SK-N-SH (cell line): ENCODE measurements around the gene CEP112. TPM values are rescaled to one million over a fixed set of nuclear protein-coding genes. Genes with fewer than 3 reads are reported as not detected.

Experiments
- CTCF ChIA-PET: fragments of 300-600, 350-600 bp; formaldehyde crosslinking; extraction: SDS; loops from one replicate; lab custom pipeline; 2021; lab: Yijun Ruan, JAX
- POLR2A ChIA-PET: fragments of 350-600 bp; sonication (Branson Sonifier 250); formaldehyde crosslinking; extraction: SDS; loops from one replicate; lab custom pipeline; 2020; ENCODE audit warnings: antibody characterized with exemption, inconsistent platforms; lab: Yijun Ruan, JAX
- DNase-seq: peaks from one replicate; pipeline ENCODE4 v3.0.0; 2012
- H2AFZ ChIP-seq: fragments of 200-600 bp; sonication (generic); 2 replicates; pipeline ENCODE4 v1.8.1; 2016; ENCODE audit warnings: antibody characterized with exemption, mild to moderate bottlenecking, low read depth
- H3F3A ChIP-seq: fragments of 200-600 bp; sonication (generic); replicated peaks from 2 replicates; pipeline ENCODE3; 2016; ENCODE audit warnings: antibody characterized with exemption, mild to moderate bottlenecking; ENCODE audit not compliant: insufficient read depth
- H3K27ac ChIP-seq, 2 experiments: fragments of 200-500 bp in 1 of 2; fragments of 200-600 bp in 1 of 2; sonication (Bioruptor generic) in 1 of 2; sonication (generic), shearing (Covaris generic) in 1 of 2; 2 replicates each; pipeline versions ENCODE4 v1.5.1 to v1.6.1; 2014 to 2016; ENCODE audit warnings: low read depth in 2 of 2, inconsistent platforms in 1 of 2, low read length in 1 of 2, mild to moderate bottlenecking in 1 of 2, mixed read lengths in 1 of 2
- H3K27me3 ChIP-seq: fragments of 200-600 bp; sonication (generic), shearing (Covaris generic); 2 replicates; pipeline ENCODE4 v1.6.1; 2016; ENCODE audit warnings: mixed run types; ENCODE audit not compliant: insufficient read depth
- H3K36me3 ChIP-seq, 2 experiments: fragments of 200-500 bp in 1 of 2; fragments of 200-600 bp in 1 of 2; sonication (Bioruptor generic) in 1 of 2; sonication (generic) in 1 of 2; replicated peaks in 1 of 2; 2 replicates each; pipeline versions ENCODE3 to v1.5.1; 2014 to 2016; ENCODE audit warnings: low read length in 1 of 2, mild to moderate bottlenecking in 1 of 2; ENCODE audit not compliant: insufficient read depth in 2 of 2, control insufficient read depth in 1 of 2
- H3K4me1 ChIP-seq, 2 experiments: fragments of 200-500 bp in 1 of 2; fragments of 200-600 bp in 1 of 2; sonication (Bioruptor generic) in 1 of 2; sonication (generic), shearing (Covaris generic) in 1 of 2; 2 replicates each; pipeline versions ENCODE4 v1.5.1 to v1.6.1; 2014 to 2016; ENCODE audit warnings: low read depth in 1 of 2, low read length in 1 of 2, mixed run types in 1 of 2; ENCODE audit not compliant: insufficient read depth in 2 of 2, control insufficient read depth in 1 of 2
- H3K4me2 ChIP-seq: fragments of 200-600 bp; sonication (generic), shearing (Covaris generic); 2 replicates; pipeline ENCODE4 v1.6.1; 2017; ENCODE audit warnings: mixed run types
- H3K4me3 ChIP-seq, 2 experiments: fragments of 200-500 bp in 1 of 2; fragments of 200-600 bp in 1 of 2; sonication (Bioruptor generic) in 1 of 2; sonication (generic), shearing (Covaris generic) in 1 of 2; 2 replicates each; pipeline versions ENCODE4 v1.5.1 to v1.8.1; 2014 to 2016; ENCODE audit warnings: low read depth in 2 of 2, inconsistent platforms in 1 of 2, low read length in 1 of 2, mild to moderate bottlenecking in 1 of 2, mixed read lengths in 1 of 2, moderate library complexity in 1 of 2
- H3K79me2 ChIP-seq: fragments of 200-600 bp; sonication (generic); 2 replicates; pipeline ENCODE4 v1.8.1; 2017; ENCODE audit warnings: mild to moderate bottlenecking; ENCODE audit not compliant: insufficient read depth
- H3K9ac ChIP-seq: fragments of 200-600 bp; sonication (generic); 2 replicates; pipeline ENCODE4 v1.6.1; 2017; ENCODE audit warnings: mixed run types
- H3K9me2 ChIP-seq: fragments of 200-600 bp; sonication (generic); 2 replicates; pipeline ENCODE4 v1.6.1; 2017; ENCODE audit warnings: mixed run types
- H3K9me3 ChIP-seq: fragments of 200-600 bp; sonication (generic); 2 replicates; pipeline ENCODE4 v1.6.1; 2017; ENCODE audit warnings: mixed run types, mild to moderate bottlenecking, moderate library complexity
- H4K20me1 ChIP-seq: fragments of 200-600 bp; sonication (generic); 2 replicates; pipeline ENCODE4 v1.6.1; 2017; ENCODE audit warnings: mild to moderate bottlenecking, mixed run types; ENCODE audit not compliant: insufficient read depth
- CHD2 ChIP-seq: fragments of 150-350 bp; IDR thresholded peaks from 2 replicates; pipeline ENCODE4 v1.6.1; 2018; ENCODE audit warnings: low read length; ENCODE audit not compliant: partially characterized antibody
- ELF1 ChIP-seq: IDR thresholded peaks from 2 replicates; pipeline ENCODE4 v1.4.0; 2012
- FOSL2 ChIP-seq: IDR thresholded peaks from 2 replicates; pipeline ENCODE4 v1.4.0; 2012; ENCODE audit warnings: low read depth, mild to moderate bottlenecking, moderate library complexity, borderline replicate concordance
- FOXM1 ChIP-seq: IDR thresholded peaks from 2 replicates; pipeline ENCODE4 v1.4.0; 2012; ENCODE audit warnings: low read depth, mild to moderate bottlenecking
- GATA2 ChIP-seq: sonication (generic); formaldehyde crosslinking; IDR thresholded peaks from 2 replicates; pipeline ENCODE4 v1.5.0; 2020; ENCODE audit warnings: mild to moderate bottlenecking, missing genetic modification reagents
- JUND ChIP-seq: IDR thresholded peaks from 2 replicates; pipeline ENCODE4 v1.4.0; 2012
- MXI1 ChIP-seq: IDR thresholded peaks from 2 replicates; pipeline ENCODE4 v1.6.1; 2012; ENCODE audit warnings: mild to moderate bottlenecking, low read depth, low read length, improper control_type of control experiment
- NFIC ChIP-seq: IDR thresholded peaks from 2 replicates; pipeline ENCODE4 v1.4.0; 2012; ENCODE audit warnings: borderline replicate concordance
- RCOR1 ChIP-seq: fragments of 150-350 bp; IDR thresholded peaks from 2 replicates; pipeline ENCODE4 v1.6.1; 2017; ENCODE audit warnings: antibody characterized with exemption, low read length
- RFX5 ChIP-seq: IDR thresholded peaks from 2 replicates; pipeline ENCODE4 v1.6.1; 2012; ENCODE audit warnings: mild to moderate bottlenecking, improper control_type of control experiment, low read length
- SIN3A ChIP-seq: IDR thresholded peaks from 2 replicates; pipeline ENCODE4 v1.6.1; 2012; ENCODE audit warnings: low read depth, mild to moderate bottlenecking, low read length, moderate library complexity, borderline replicate concordance
- SMC3 ChIP-seq: IDR thresholded peaks from 2 replicates; pipeline ENCODE4 v1.6.1; 2012; ENCODE audit warnings: low read depth, low read length, improper control_type of control experiment
- TAF1 ChIP-seq: IDR thresholded peaks from 2 replicates; pipeline ENCODE4 v1.6.1; 2012; ENCODE audit warnings: low read depth, mild to moderate bottlenecking, low read length, moderate library complexity, borderline replicate concordance
- WGBS: methylation state at CpG from one replicate; pipeline ENCODE4 v1.1.6; 2017; ENCODE audit warnings: low lambda C conversion rate; 5-methylcytosine and 5-hydroxymethylcytosine counted together
- polyA plus RNA-seq, 3 experiments: library from polyadenylated mRNA; depleted of rRNA; stranded (reverse); fragments of >200 nt; gene quantifications; 2 replicates each; pipeline ENCODE4 v1.2.3, GENCODE V29; 2012
- TF ChIP-seq, protein P1 (sequence below): fragments of 150-350 bp; IDR thresholded peaks from 2 replicates; pipeline ENCODE4 v1.6.1; 2016; ENCODE audit warnings: mild to moderate bottlenecking, low read depth, low read length
- TF ChIP-seq, protein P2 (sequence below): IDR thresholded peaks from 2 replicates; pipeline ENCODE4 v1.4.0; 2012; ENCODE audit warnings: low read depth, borderline replicate concordance
- TF ChIP-seq, protein P3 (sequence below): IDR thresholded peaks from 2 replicates; pipeline ENCODE4 v1.4.0; 2012; ENCODE audit warnings: low read depth, borderline replicate concordance

Gene CEP112
- polyA plus RNA-seq (2012; rRNA removed) = 7.9 and 10.6 TPM in 2 replicates
- polyA plus RNA-seq (2012; cell fraction: cytosol; rRNA removed) = 13.9 and 18.0 TPM in 2 replicates
- 3.3 and 6.6 TPM in 2 replicates for polyA plus RNA-seq (2012; cell fraction: nucleus; rRNA removed)

DNA sequence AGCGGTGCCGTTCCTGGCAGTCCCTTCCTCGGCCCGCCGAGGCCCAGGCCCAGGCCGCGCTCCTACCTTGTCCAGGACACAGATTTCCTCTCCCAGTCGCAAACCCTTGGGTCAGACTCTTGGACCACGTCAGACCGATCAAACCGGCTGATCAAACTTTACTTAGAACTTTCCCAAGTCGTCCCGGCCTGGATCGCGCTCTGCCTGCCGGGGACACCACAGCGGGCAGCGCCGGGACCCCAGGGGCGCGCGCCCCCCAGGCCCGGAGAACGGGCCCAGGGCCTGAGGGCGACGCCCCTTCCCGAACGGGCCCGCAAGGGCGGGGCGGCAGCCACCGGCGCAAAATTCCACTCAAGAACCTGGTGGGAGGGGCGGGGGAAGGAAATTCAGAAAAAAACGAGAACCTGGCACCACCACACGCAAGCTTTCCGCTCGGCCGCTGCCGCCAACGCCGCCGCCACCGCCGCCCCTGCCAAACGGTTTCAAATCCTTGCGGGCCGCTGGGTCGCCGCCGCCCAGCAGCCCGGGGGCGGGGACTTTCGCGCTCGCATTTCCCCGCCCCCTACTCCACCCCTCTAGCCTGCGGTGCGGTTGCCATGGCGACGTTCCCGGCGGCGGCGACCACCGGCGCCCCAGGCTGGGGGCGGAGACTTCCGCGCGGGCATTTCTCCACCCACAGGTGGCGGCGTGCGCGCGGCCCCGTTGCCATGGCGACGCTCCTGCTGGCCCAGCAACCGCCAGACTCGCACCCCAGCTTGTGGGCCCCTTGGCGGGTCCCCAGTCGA lies at the start of gene CEP112:
CEP112 (minus strand) TSS at position 541 of the 785 bp plus-strand sequence.
- peak; percentile 97 for DNase-seq
- Histone ChIP-seq H3K4me2 (peak within 1 kb of the TSS; percentile 99), H3F3A (peaks cover 20% of the 10 kb centered on the region), H3K36me3 (no peaks in the 10 kb centered on the region), H4K20me1 (no peaks in the 10 kb centered on the region), H3K79me2 (peaks cover 21% of the 10 kb centered on the region), H3K4me3 (peak within 1 kb of the TSS; percentile 68 to 85), H3K27ac (peak within 1 kb of the TSS; percentile 51 to 66), H3K27me3 (no peaks in the 10 kb centered on the region), H2AFZ (peak within 1 kb of the TSS; percentile 93), H3K4me1 (peaks cover 7 to 8% of the 10 kb centered on the region in 2 experiments; a peak in 3 of 4 replicates), H3K9me3 (no peaks in the 10 kb centered on the region), H3K9me2 (no peaks in the 10 kb centered on the region), H3K9ac (peak within 1 kb of the TSS; percentile 87)
- no peak; the same call in 1 of the 2 replicates for TF ChIP-seq ELF1
- no peak for TF ChIP-seq SMC3
- no peak for TF ChIP-seq GATA2
- peak; percentile 45 for TF ChIP-seq CHD2
- TF ChIP-seq FOXM1 = 0 out of 2 replicates have a peak, but pooled peaks have one; percentile 10
- TF ChIP-seq, protein P1, sequence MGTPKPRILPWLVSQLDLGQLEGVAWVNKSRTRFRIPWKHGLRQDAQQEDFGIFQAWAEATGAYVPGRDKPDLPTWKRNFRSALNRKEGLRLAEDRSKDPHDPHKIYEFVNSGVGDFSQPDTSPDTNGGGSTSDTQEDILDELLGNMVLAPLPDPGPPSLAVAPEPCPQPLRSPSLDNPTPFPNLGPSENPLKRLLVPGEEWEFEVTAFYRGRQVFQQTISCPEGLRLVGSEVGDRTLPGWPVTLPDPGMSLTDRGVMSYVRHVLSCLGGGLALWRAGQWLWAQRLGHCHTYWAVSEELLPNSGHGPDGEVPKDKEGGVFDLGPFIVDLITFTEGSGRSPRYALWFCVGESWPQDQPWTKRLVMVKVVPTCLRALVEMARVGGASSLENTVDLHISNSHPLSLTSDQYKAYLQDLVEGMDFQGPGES = no peak
- no peak for TF ChIP-seq NFIC
- TF ChIP-seq TAF1 = 0 out of 2 replicates have a peak, but pooled peaks have one; percentile 27
- TF ChIP-seq, protein P2, sequence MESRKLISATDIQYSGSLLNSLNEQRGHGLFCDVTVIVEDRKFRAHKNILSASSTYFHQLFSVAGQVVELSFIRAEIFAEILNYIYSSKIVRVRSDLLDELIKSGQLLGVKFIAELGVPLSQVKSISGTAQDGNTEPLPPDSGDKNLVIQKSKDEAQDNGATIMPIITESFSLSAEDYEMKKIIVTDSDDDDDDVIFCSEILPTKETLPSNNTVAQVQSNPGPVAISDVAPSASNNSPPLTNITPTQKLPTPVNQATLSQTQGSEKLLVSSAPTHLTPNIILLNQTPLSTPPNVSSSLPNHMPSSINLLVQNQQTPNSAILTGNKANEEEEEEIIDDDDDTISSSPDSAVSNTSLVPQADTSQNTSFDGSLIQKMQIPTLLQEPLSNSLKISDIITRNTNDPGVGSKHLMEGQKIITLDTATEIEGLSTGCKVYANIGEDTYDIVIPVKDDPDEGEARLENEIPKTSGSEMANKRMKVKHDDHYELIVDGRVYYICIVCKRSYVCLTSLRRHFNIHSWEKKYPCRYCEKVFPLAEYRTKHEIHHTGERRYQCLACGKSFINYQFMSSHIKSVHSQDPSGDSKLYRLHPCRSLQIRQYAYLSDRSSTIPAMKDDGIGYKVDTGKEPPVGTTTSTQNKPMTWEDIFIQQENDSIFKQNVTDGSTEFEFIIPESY = no peak
- TF ChIP-seq SIN3A = peak; percentile 48; the same call in 1 of the 2 replicates
- TF ChIP-seq MXI1 = peak; percentile 93
- TF ChIP-seq, protein P3, sequence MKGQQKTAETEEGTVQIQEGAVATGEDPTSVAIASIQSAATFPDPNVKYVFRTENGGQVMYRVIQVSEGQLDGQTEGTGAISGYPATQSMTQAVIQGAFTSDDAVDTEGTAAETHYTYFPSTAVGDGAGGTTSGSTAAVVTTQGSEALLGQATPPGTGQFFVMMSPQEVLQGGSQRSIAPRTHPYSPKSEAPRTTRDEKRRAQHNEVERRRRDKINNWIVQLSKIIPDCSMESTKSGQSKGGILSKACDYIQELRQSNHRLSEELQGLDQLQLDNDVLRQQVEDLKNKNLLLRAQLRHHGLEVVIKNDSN = no peak
- no peak for TF ChIP-seq JUND
- TF ChIP-seq RCOR1 = no peak
- peak; percentile 73; the same call in 1 of the 2 replicates for TF ChIP-seq RFX5
- 0 out of 2 replicates have a peak, but pooled peaks have one; percentile 9 for TF ChIP-seq FOSL2
- CTCF ChIA-PET = interaction anchor here (1.2 to 3.1 kb wide), 6 partner anchors 8 to 963 kb away, joined by 3 to 26 read pairs (median 4); no protein-coding TSS in a partner anchor
- POLR2A ChIA-PET = interaction anchor here (0.7 kb wide), 1 partner anchor 472 kb away, joined by 3 read pairs; no protein-coding TSS in a partner anchor
- WGBS = under 1% methylated on average over 59 of the region's 83 CpGs
